GM23248 (cell line): ENCODE measurements around the gene RBFOX2. TPM values are rescaled to one million over a fixed set of nuclear protein-coding genes. Genes with fewer than 3 reads are reported as not detected.

Experiments used
- DNase-seq: peaks from one replicate; pipeline ENCODE4 v3.0.0-alpha.2; 2015
- H2AFZ ChIP-seq: fragments of 200-600 bp; sonication (generic); 2 replicates; pipeline ENCODE4 v1.6.1; 2016; ENCODE audit warnings: antibody characterized with exemption
- H3F3A ChIP-seq: fragments of 200-600 bp; sonication (generic); 2 replicates; pipeline ENCODE4 v1.6.1; 2016; ENCODE audit warnings: mild to moderate bottlenecking, antibody characterized with exemption, mixed run types; ENCODE audit not compliant: insufficient read depth
- H3K27ac ChIP-seq: fragments of 200-600 bp; sonication (generic); 2 replicates; pipeline ENCODE4 v1.5.1; 2016; ENCODE audit warnings: mild to moderate bottlenecking
- H3K27me3 ChIP-seq: fragments of 200-600 bp; sonication (generic); replicated peaks from 2 replicates; pipeline ENCODE4 v1.6.1; 2016; ENCODE audit warnings: mild to moderate bottlenecking; ENCODE audit not compliant: insufficient read depth
- H3K36me3 ChIP-seq: fragments of 200-600 bp; sonication (generic); 2 replicates; pipeline ENCODE4 v1.6.1; 2016; ENCODE audit warnings: low read depth, mild to moderate bottlenecking
- H3K4me1 ChIP-seq: fragments of 200-600 bp; sonication (generic); 2 replicates; pipeline ENCODE4 v1.6.1; 2016; ENCODE audit warnings: mild to moderate bottlenecking; ENCODE audit not compliant: insufficient read depth
- H3K4me2 ChIP-seq: fragments of 200-600 bp; sonication (generic); one replicate; pipeline ENCODE4 v1.6.1; 2016; ENCODE audit warnings: mild to moderate bottlenecking; ENCODE audit not compliant: unreplicated experiment
- H3K4me3 ChIP-seq: fragments of 200-600 bp; sonication (generic); 2 replicates; pipeline ENCODE4 v1.5.1; 2016; ENCODE audit warnings: mild to moderate bottlenecking
- H3K79me2 ChIP-seq: fragments of 200-600 bp; sonication (generic); 2 replicates; pipeline ENCODE4 v1.6.1; 2016; ENCODE audit warnings: mild to moderate bottlenecking; ENCODE audit not compliant: insufficient read depth
- H3K9ac ChIP-seq: fragments of 200-600 bp; sonication (generic); 2 replicates; pipeline ENCODE4 v1.6.1; 2016; ENCODE audit warnings: mild to moderate bottlenecking
- H3K9me2 ChIP-seq: fragments of 200-600 bp; sonication (generic); 2 replicates; pipeline ENCODE4 v1.6.1; 2016; ENCODE audit warnings: mixed run types, mild to moderate bottlenecking, moderate library complexity; ENCODE audit not compliant: insufficient read depth
- H3K9me3 ChIP-seq: fragments of 200-600 bp; sonication (generic); one replicate; pipeline ENCODE4 v1.6.1; 2017; ENCODE audit warnings: low read depth
- H4K20me1 ChIP-seq: fragments of 200-600 bp; sonication (generic); 2 replicates; pipeline ENCODE4 v1.6.0; 2016; ENCODE audit not compliant: insufficient read depth
- EZH2 ChIP-seq: fragments of 200-600 bp; sonication (generic); IDR thresholded peaks from 2 replicates; pipeline ENCODE4 v1.6.1; 2018; ENCODE audit warnings: antibody characterized with exemption, mild to moderate bottlenecking; ENCODE audit not compliant: insufficient read depth, poor library complexity, severe bottlenecking
- EZH2phosphoT487 ChIP-seq: fragments of 200-600 bp; sonication (generic); IDR thresholded peaks from 2 replicates; pipeline ENCODE4 v1.6.1; 2018; ENCODE audit warnings: antibody characterized with exemption, moderate library complexity, mild to moderate bottlenecking, low read depth; ENCODE audit not compliant: insufficient read depth
- WGBS, 2 experiments: methylation state at CpG; one replicate each; pipeline ENCODE4 v1.1.6; 2015 to 2017; ENCODE audit warnings: low lambda C conversion rate in 2 of 2, low coverage in 1 of 2; ENCODE audit errors: missing lambda C conversion rate in 2 of 2; 5-methylcytosine and 5-hydroxymethylcytosine counted together
- in situ Hi-C: fragments of 300-500 bp; cut with MboI; formaldehyde crosslinking; loops from 2 replicates; pipeline ENCODE4 v1.15.0; 2020
- polyA plus RNA-seq: library from polyadenylated mRNA; unstranded; fragments of >200 nt; fragmentation: Nextera tagmentation; extraction: Ambion mirVana; gene quantifications from 2 replicates; pipeline ENCODE4 v1.2.1, GENCODE V29; 2016
- total RNA-seq: library from RNA; depleted of rRNA; stranded (reverse); fragments of >200 nt; shearing (Covaris generic); gene quantifications from 2 replicates; pipeline ENCODE4 v1.2.3, GENCODE V29; 2014

The RBFOX2 gene
- total and polyA plus RNA-seq, 2 experiments from 2014 or later: 127 to 136 TPM

GRCh38 chr22:35862697-35863096 lies 165.9 kb downstream of the RBFOX2 start:
- no peak for DNase-seq
- Histone ChIP-seq H3K9ac (no peak overlapping the region), H3K9me3 (no peaks in the 10 kb centered on the region), H4K20me1 (peaks cover 9% of the 10 kb centered on the region; the same call in 1 of the 2 replicates), H3K27ac (no peak overlapping the region), H3K4me3 (no peak overlapping the region), H3K4me2 (no peak overlapping the region), H2AFZ (no peak overlapping the region), H3K9me2 (no peaks in the 10 kb centered on the region), H3K36me3 (no peaks in the 10 kb centered on the region), H3K4me1 (peaks cover 15% of the 10 kb centered on the region), H3K79me2 (no peaks in the 10 kb centered on the region; the same call in none of the 2 replicates), H3F3A (no peaks in the 10 kb centered on the region), H3K27me3 (no peaks in the 10 kb centered on the region)
- 95 to 96% methylated on average over 7 of the region's 7 CpGs for WGBS, 2 experiments
- in situ Hi-C loops: no loop called here
- TF ChIP-seq EZH2phosphoT487: no peak
- no peak for TF ChIP-seq EZH2

- H3K79me2 ChIP-seq: no peaks in the 10 kb centered on the region; the same call in none of the 2 replicates
- no peaks in the 10 kb centered on the region for H3K9me3 ChIP-seq
- peaks cover 5% of the 10 kb centered on the region for H3K4me1 ChIP-seq
- H3K4me3 ChIP-seq: no peak overlapping the region
- no peaks in the 10 kb centered on the region for H3F3A ChIP-seq
- no peak for DNase-seq
- H3K4me2 ChIP-seq: no peak overlapping the region
- H3K9ac ChIP-seq: no peak overlapping the region
- in situ Hi-C loops: no loop called here
- no peaks in the 10 kb centered on the region for H3K36me3 ChIP-seq
- H3K27me3 ChIP-seq: no peaks in the 10 kb centered on the region
- peaks cover 9% of the 10 kb centered on the region; the same call in 1 of the 2 replicates for H4K20me1 ChIP-seq
- H3K9me2 ChIP-seq: no peaks in the 10 kb centered on the region
- H2AFZ ChIP-seq: no peak overlapping the region
- TF ChIP-seq EZH2: no peak
- no peak for TF ChIP-seq EZH2phosphoT487
- WGBS, 2 experiments: 85 to 89% methylated on average over 4 of the region's 4 CpGs
- H3K27ac ChIP-seq: no peak overlapping the region
Observed at GRCh38 chr22:35861451-35861850, 167.2 kb downstream of the RBFOX2 start.

- Histone ChIP-seq H3K9me2 (no peaks in the 10 kb centered on the region), H3K9ac (no peak overlapping the region), H3K9me3 (no peaks in the 10 kb centered on the region), H3K27ac (no peak overlapping the region), H3K4me2 (no peak overlapping the region), H3K27me3 (no peaks in the 10 kb centered on the region), H3K4me3 (no peak overlapping the region), H3K36me3 (no peaks in the 10 kb centered on the region), H2AFZ (no peak overlapping the region), H3F3A (no peaks in the 10 kb centered on the region), H4K20me1 (peaks cover 9% of the 10 kb centered on the region; the same call in 1 of the 2 replicates), H3K79me2 (no peaks in the 10 kb centered on the region; the same call in none of the 2 replicates), H3K4me1 (no peaks in the 10 kb centered on the region; the same call in 1 of the 2 replicates)
- TF ChIP-seq EZH2phosphoT487: no peak
- no peak for TF ChIP-seq EZH2
- DNase-seq: no peak
- in situ Hi-C loops: no loop called here
- WGBS, 2 experiments: 82% methylated on average over 3 of the region's 3 CpGs
Observed at GRCh38 chr22:35860837-35861236, 167.8 kb downstream of the RBFOX2 start.

- 95 to 96% methylated on average over 4 of the region's 4 CpGs for WGBS, 2 experiments
- Histone ChIP-seq H3K4me3 (no peak overlapping the region), H4K20me1 (peaks cover 9% of the 10 kb centered on the region; the same call in 1 of the 2 replicates), H3K9ac (no peak overlapping the region), H2AFZ (no peak overlapping the region), H3K4me2 (no peak overlapping the region), H3K27ac (no peak overlapping the region), H3K36me3 (no peaks in the 10 kb centered on the region), H3K4me1 (no peaks in the 10 kb centered on the region), H3F3A (no peaks in the 10 kb centered on the region), H3K9me2 (no peaks in the 10 kb centered on the region), H3K79me2 (no peaks in the 10 kb centered on the region; the same call in none of the 2 replicates), H3K27me3 (no peaks in the 10 kb centered on the region), H3K9me3 (no peaks in the 10 kb centered on the region)
- in situ Hi-C loops: no loop called here
- TF ChIP-seq EZH2phosphoT487 (no peak), EZH2 (no peak)
- DNase-seq: no peak
Observed at GRCh38 chr22:35860087-35860733, 168.4 kb downstream of the RBFOX2 start.
